Measurements from ENCODE around the gene MAP2K7.
"Not testable (repeated sequence)": the region's sequence is repeated elsewhere in the genome, so short reads cannot be mapped to it uniquely, and the experiment has no call there.

Gene MAP2K7

GRCh38 chr19:7903244-7904073 lies at the start of gene MAP2K7:
Gene MAP2K7 (plus strand): TSS chr19:7903877. CDS start chr19:7903945, 68 bp downstream.
- peak; percentile 93 for DNase-seq (ENCODE audit: low read depth)

- DNase-seq (ENCODE audit: low read depth): no peak
Observed at GRCh38 chr19:7855426-7856108, 48.1 kb upstream of the MAP2K7 start.

- DNase-seq (ENCODE audit: low read depth): no peak
Observed at GRCh38 chr19:7856109-7856591, 47.5 kb upstream of the MAP2K7 start.

GRCh38 chr19:7856679-7857663 lies 46.7 kb upstream of the MAP2K7 start:
- DNase-seq (ENCODE audit: low read depth): no peak

- no peak for DNase-seq (ENCODE audit: low read depth)
Observed at GRCh38 chr19:7857727-7858108, 46.0 kb upstream of the MAP2K7 start.

- no peak for DNase-seq (ENCODE audit: low read depth)
Observed at GRCh38 chr19:7858109-7858770, 45.4 kb upstream of the MAP2K7 start.

GRCh38 chr19:7859087-7859486 lies 44.6 kb upstream of the MAP2K7 start:
- DNase-seq (ENCODE audit: low read depth): not testable (repeated sequence)

GRCh38 chr19:7859831-7860713 lies 43.6 kb upstream of the MAP2K7 start:
- no peak for DNase-seq (ENCODE audit: low read depth)

- DNase-seq (ENCODE audit: low read depth): no peak
Observed at GRCh38 chr19:7860714-7861618, 42.7 kb upstream of the MAP2K7 start.

GRCh38 chr19:7861619-7862412 lies 41.9 kb upstream of the MAP2K7 start:
- DNase-seq (ENCODE audit: low read depth): no peak

- no peak for DNase-seq (ENCODE audit: low read depth)
Observed at GRCh38 chr19:7862413-7862951, 41.2 kb upstream of the MAP2K7 start.

GRCh38 chr19:7863157-7863970 lies 40.3 kb upstream of the MAP2K7 start:
- DNase-seq (ENCODE audit: low read depth): no peak

- DNase-seq (ENCODE audit: low read depth): no peak
Observed at GRCh38 chr19:7863971-7864689, 39.5 kb upstream of the MAP2K7 start.

GRCh38 chr19:7864690-7865074 lies 39.0 kb upstream of the MAP2K7 start:
- DNase-seq (ENCODE audit: low read depth): no peak

- DNase-seq (ENCODE audit: low read depth): no peak
Observed at GRCh38 chr19:7865262-7865911, 38.3 kb upstream of the MAP2K7 start.

GRCh38 chr19:7866399-7867091 lies 37.1 kb upstream of the MAP2K7 start:
- DNase-seq (ENCODE audit: low read depth): no peak

All from HS-27A (cell line).